SW480 (cell line): ENCODE results near the gene CADPS.
"Not testable (repeated sequence)": the region's sequence is repeated elsewhere in the genome, so short reads cannot be mapped to it uniquely, and the experiment has no call there.

Source experiments
- DNase-seq: peaks from one replicate; pipeline ENCODE4 v3.0.0-alpha.2; 2016; ENCODE audit warnings: low spot score

CADPS gene

DNA sequence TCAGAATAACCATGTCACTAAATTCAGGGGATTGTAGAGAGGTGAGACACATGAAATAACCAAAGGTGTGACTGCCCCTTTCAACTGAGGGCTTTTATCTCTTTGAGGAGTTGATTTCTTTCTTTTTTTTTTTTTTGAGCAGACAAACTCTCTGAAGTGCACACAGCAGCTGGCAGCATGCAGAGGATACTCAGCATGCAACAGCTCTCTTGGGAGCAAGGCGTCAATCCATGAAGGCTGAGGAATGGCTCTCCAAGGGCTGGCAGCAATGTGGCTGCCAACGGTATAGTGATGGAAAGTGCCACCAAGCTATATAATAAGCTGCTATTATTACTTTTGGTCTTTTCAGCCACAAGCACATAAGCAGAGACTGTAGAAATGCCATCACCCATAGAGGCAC is 275.2 kb downstream of the CADPS start:
- DNase-seq: no peak

DNA sequence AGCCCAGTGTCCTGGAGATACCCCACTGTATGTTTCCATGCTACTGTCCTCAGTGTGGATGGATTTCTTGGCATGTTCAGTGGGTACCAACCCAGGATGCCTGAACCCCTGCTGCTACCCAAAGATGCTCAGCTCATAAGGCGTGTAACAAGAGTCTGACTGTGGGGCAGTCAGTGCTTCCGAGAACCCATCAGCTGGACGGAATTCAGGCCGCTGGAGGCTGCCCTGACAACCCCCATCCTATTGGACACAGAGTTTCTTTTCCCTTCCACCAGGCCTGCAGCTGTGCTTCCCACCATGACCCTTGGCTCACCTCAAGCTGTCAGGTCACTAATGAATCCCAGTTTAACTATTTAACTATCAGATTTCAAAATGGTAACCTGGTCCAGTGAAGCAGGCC is 277.7 kb downstream of the CADPS start:
- DNase-seq: no peak

- DNase-seq: no peak
These were observed 282.8 kb downstream of the CADPS start for GRCh38 chr3:62592408-62592807.

- no peak for DNase-seq
These were observed 286.1 kb downstream of the CADPS start for GRCh38 chr3:62589078-62589477.

GRCh38 chr3:62587579-62588031 is 287.6 kb downstream of the CADPS start:
- peak; percentile 94 for DNase-seq

DNA sequence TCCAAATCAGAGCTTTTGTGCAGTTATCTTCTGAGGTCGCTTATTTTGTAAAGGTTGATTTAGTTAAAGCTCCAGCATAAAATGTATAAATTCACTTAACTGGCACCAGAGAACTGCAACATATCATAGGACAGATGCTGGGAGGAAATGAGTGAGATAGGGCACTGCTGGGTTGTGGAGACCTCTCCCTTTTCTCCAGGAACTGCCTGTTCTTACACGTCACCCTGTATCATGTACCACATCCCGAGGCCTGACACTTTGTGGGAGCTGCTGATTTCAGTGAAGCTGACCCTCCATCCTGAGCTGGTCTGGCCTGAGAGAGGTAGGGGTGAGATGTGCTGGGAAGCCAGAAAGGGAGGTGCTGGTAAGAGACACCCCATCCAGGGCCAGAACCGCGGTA is 288.0 kb downstream of the CADPS start:
- no peak for DNase-seq

DNA sequence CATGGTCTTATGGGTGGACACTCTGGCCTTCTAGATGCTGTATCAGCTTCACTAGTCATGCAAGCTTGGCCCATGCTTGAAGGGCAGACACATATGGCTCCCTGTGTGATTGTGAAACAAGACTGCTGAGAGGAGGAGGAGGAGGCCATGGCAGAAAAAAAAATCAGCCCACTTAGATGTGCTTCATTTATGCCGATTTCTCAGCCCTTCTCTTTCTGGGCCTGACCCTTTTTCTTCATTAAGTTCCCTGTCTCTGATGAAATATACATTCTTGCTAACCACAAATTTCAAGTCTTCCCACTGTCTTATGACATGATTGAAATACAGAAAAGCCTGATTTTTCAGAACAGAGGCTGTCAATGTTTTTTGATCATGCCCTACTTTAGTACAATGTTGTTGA is 288.9 kb downstream of the CADPS start:
- DNase-seq: no peak

DNA sequence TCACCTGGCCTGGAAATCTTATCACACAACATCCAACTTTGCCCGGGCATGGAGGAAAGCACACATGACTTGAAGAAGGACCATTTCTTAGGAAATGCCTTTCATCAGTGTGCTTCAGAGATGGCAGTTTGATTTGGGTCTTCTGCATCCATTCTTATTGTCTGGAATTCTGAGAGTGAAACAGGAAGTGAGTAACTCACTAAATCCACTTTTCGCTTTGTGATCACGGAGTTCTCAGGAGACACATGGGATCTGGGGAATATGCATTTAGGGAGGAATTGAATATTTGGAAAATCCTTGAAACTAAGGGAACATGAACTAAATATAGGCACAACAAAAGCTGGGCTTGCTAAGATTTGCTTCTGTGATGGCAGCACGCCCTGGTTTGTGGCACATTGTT is 289.4 kb downstream of the CADPS start:
- no peak for DNase-seq

- DNase-seq: no peak
These were observed 290.6 kb downstream of the CADPS start for GRCh38 chr3:62584636-62585035.

- DNase-seq: no peak
These were observed 292.6 kb downstream of the CADPS start for GRCh38 chr3:62582495-62583172.

GRCh38 chr3:62580485-62580884 is 294.7 kb downstream of the CADPS start:
- not testable (repeated sequence) for DNase-seq

DNA sequence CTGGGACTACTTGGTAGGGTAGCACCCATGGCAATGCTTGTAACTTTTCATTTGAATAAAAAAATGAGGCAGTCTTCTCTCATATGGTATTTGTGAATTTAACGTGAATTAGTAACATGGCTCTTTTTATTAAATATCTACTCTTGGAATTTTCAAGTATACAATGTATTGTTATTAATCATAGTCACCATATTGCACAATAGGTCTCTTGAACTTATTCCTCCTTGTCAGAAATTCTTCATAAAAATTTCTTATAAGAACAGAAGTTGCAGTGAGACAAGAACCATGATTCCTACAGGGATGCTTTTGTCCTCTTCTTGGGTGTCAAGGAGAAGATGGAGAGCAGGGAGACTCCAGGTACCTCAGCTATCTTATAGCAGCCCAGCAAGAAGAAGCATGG is 298.1 kb downstream of the CADPS start:
- no peak for DNase-seq

- no peak for DNase-seq
These were observed 300.8 kb downstream of the CADPS start for GRCh38 chr3:62574266-62574898.

- no peak for DNase-seq
These were observed 303.3 kb downstream of the CADPS start for GRCh38 chr3:62571916-62572315.

DNA sequence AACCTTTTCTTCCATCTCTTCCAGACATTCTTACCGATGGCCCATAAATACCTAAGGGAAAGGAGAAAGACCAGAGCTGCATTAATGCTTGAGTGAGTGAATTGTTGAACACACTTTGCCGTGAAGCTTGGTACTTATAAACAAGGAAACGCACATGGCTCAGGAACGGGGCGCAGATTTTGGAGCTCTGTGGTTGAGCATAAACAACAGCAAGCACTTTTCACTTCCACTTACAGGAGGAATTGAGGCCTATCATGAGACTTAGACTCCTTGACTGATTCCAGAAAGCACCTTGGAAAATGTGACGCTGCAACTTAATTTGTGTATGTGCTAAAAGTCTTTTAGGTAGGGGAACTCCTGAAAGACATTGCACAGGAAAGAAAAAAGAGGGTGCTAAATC is 304.3 kb downstream of the CADPS start:
- DNase-seq: no peak

DNA sequence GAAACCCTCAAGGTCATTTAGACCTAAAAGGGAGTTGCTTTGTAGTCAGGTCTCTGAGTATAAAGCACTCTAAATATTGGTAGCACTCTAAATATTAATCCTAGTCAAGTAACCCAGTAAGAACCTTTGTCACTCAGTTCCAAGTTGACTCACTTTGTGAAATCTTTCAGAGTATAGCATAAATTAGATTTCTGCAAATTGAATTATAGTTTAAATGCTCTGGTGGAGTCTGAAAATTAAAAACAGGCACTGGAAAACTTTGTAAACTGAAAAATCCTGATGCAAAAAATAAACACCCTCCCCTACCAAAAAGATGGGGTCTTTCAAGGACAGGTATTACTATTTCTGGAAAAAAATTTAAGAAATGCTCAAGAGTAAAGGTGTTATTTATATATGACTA is 305.6 kb downstream of the CADPS start:
- no peak for DNase-seq

DNA sequence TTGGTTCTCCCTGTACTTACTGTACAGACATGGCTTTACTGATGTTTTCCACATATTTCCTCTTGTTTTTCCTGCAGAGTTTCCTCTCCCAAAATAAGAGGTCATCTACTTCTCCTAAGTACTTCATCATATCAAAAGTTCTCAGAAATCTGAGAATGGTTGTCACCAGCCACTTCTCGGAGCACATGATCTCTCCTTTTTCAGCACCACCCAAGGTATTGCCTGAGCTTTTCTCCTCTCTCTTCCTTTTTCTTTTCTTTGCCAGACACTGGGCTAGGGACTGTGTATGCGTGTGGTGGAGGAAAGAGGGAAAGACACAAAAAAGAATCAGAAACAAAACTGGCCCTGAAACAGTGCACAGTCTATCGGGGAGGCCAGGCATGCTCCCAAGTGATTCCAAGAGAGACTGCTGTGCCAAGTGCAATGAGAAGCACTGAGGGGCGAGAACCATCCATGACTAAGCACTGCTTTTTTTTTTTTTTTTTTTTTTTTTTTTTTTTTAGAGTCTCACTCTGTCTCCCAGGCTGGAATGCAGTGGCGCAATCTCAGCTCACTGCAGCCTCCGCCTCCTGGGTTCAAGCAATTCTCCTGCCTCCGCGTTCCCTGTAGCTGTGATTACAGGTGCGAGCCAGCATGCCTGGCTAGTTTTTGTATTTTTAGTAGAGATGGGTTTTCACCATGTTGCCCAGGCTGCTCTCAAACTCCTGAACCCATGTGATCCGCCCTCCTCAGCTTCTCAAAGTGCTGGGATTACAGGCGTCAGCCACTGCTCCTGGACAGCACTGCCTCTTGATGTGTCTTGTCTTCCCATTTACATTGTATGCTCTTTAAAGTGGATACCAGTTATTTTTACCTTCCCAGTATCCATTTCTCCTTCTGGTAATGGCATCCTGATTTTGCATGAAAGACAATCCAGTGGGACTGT is 307.9 kb downstream of the CADPS start:
- no peak for DNase-seq

- DNase-seq: no peak
These were observed 309.1 kb downstream of the CADPS start for GRCh38 chr3:62566022-62566557.

GRCh38 chr3:62562596-62562995 is 312.6 kb downstream of the CADPS start:
- DNase-seq: no peak

- DNase-seq: no peak
These were observed 313.2 kb downstream of the CADPS start for GRCh38 chr3:62562017-62562416.

DNA sequence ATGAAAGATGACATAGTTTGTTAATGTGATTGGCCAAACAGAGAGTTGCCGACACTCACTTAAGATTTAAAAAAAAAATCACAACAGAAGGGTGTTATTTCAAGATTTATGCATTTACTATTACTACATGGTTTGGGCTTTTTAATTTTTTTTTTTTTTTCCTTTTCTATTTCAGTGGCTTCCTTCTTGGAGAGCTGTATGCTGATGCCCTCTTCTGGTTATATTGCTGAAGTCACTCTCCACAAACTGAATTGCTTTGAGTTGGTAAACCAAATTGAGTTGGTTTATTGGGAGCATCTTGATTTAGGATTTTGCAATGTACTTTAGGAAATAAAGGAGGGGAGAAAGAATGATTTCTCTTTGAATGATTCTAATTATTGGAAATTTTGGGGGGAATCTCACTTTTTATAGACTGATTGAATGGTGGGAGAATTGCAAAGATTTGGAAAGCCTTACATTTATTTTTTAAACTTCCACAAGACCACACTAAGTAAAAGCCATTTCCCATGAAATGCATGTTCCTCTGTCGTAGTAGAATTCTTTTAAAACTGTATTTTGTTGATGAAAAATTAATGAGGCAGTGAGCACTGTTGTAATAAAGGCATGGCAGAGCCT is 315.3 kb downstream of the CADPS start:
- peak; percentile 49 for DNase-seq

DNA sequence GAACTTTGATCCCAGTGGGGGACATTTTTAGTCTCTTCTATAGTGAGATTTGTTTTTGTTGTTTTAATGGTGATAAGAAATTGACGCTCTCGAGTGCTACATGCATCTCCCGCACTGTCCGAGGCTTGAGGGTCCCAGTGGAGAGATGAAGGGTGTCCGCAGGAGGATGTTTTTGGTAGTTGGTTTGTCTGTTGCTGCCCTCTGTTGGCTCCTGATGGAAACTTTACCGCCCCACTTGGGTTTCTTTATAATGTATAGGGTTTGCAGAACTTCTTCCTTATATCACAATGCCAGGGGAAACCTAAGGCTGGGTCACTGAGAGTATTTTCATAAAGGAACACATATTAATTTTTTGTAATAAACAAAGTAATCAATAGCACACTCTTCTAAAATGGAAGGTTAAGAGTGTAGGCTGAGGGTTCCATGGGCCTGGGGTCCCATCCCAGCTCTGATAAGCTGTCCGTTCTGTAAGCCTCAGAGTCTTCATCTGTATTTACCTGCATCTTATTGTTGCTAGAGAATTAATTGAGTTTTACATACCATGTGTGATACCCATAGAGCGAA is 316.6 kb downstream of the CADPS start:
- DNase-seq: peak; percentile 6
